ENCODE data around the gene PDPK1. TPM values are rescaled to one million over a fixed set of nuclear protein-coding genes. Genes with fewer than 3 reads are reported as not detected.
"Not testable (repeated sequence)": the region's sequence is repeated elsewhere in the genome, so short reads cannot be mapped to it uniquely, and the experiment has no call there.

Gene PDPK1
- total RNA-seq, 2 donors from 2014 or later, result 29.2 to 30.3 TPM

DNA sequence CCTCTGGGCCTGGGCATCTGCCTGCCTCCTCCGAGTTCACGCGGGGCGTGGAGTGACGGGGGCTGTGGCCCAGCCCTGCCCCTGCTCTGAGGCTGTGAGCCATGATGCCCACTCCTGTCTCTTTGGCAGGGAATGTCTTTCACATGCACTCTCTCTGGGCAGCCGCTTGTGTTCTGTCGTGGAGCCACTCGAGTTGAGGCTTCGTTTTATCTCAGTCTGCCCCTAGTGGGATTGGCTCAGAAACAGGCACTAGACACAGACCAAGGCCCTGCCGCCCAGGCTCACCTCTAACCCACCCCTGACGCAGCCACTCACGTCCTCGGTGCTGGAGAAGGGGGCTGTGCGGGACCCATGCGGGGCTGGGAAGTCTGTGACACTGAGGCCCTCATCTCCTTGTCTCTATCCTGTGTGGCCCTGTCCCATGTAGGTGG lies 77.0 kb downstream of the PDPK1 start:
- Histone ChIP-seq H3K36me3 (ENCODE audit: control insufficient read depth, insufficient read depth, low read length) (peaks cover 13% of the 10 kb centered on the region), H3K9ac (ENCODE audit: extremely low read depth, low read length, poor library complexity, severe bottlenecking) (no peak overlapping the region), H3K4me3 (ENCODE audit: low read length) (no peak overlapping the region), H3K27ac (ENCODE audit: low read depth, low read length) (no peak overlapping the region), H3K9me3 (ENCODE audit: control insufficient read depth, low read length) (no peaks in the 10 kb centered on the region), H3K4me1 (ENCODE audit: control insufficient read depth, insufficient read depth, low read length) (no peaks in the 10 kb centered on the region), H3K27me3 (ENCODE audit: control insufficient read depth, insufficient read depth, low read length, poor library complexity, severe bottlenecking) (no peaks in the 10 kb centered on the region)
- H3K4me3 Mint-ChIP-seq, result no peak overlapping the region
- no peak overlapping the region for H3K27ac Mint-ChIP-seq
- H3K4me1 Mint-ChIP-seq, result no peaks in the 10 kb centered on the region
- H3K36me3 Mint-ChIP-seq (ENCODE audit: low read depth), result peaks cover 20% of the 10 kb centered on the region
- H3K27me3 Mint-ChIP-seq (ENCODE audit: insufficient read depth), result no peaks in the 10 kb centered on the region
- H3K9me3 Mint-ChIP-seq, result no peaks in the 10 kb centered on the region
- TF ChIP-seq, protein P1, sequence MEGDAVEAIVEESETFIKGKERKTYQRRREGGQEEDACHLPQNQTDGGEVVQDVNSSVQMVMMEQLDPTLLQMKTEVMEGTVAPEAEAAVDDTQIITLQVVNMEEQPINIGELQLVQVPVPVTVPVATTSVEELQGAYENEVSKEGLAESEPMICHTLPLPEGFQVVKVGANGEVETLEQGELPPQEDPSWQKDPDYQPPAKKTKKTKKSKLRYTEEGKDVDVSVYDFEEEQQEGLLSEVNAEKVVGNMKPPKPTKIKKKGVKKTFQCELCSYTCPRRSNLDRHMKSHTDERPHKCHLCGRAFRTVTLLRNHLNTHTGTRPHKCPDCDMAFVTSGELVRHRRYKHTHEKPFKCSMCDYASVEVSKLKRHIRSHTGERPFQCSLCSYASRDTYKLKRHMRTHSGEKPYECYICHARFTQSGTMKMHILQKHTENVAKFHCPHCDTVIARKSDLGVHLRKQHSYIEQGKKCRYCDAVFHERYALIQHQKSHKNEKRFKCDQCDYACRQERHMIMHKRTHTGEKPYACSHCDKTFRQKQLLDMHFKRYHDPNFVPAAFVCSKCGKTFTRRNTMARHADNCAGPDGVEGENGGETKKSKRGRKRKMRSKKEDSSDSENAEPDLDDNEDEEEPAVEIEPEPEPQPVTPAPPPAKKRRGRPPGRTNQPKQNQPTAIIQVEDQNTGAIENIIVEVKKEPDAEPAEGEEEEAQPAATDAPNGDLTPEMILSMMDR (conservative IDR thresholded peaks at IDR 0.05), result no peak
- no peak for DNase-seq
- 94 to 97% methylated on average over 8 to 15 of the region's 15 CpGs for WGBS, 2 experiments (ENCODE audit: insufficient coverage in 1 of 2, insufficient read length in 1 of 2)

DNA sequence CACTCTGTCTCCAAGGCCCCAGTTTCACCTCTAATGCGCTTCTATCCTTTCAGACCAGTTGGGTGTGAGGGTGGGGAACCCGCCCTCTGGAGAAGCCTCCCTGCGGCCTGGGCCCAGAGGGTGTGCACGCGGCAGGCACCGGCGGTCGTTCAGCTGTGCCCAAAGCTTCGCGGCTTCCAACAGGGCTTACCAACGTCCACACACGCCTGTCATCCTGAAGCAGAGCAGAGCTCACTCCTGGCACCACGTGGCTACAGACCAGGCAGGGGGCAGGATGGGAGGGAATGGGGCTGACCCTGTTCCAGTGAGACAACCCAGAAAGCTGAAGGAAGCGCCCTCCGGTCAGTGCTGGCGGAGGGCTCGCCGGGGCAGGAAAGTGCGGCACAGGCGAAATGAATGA lies 81.1 kb downstream of the PDPK1 start:
- not testable (repeated sequence) for H3K9me3 Mint-ChIP-seq; H3K27ac Mint-ChIP-seq; H3K4me1 ChIP-seq (ENCODE audit: control insufficient read depth, insufficient read depth, low read length); DNase-seq; H3K27me3 ChIP-seq (ENCODE audit: control insufficient read depth, insufficient read depth, low read length, poor library complexity, severe bottlenecking); H3K36me3 Mint-ChIP-seq (ENCODE audit: low read depth); H3K27me3 Mint-ChIP-seq (ENCODE audit: insufficient read depth); H3K36me3 ChIP-seq (ENCODE audit: control insufficient read depth, insufficient read depth, low read length); H3K9ac ChIP-seq (ENCODE audit: extremely low read depth, low read length, poor library complexity, severe bottlenecking); H3K4me3 ChIP-seq (ENCODE audit: low read length); H3K27ac ChIP-seq (ENCODE audit: low read depth, low read length); H3K4me3 Mint-ChIP-seq; H3K4me1 Mint-ChIP-seq; H3K9me3 ChIP-seq (ENCODE audit: control insufficient read depth, low read length)
- whole genome bisulfite sequencing, 2 experiments (ENCODE audit: insufficient coverage in 1 of 2, insufficient read length in 1 of 2), result no CpG with 5 or more reads among the region's 20 CpGs

GRCh38 chr16:2619628-2620027 lies 81.8 kb downstream of the PDPK1 start:
- H3K4me1 ChIP-seq (ENCODE audit: control insufficient read depth, insufficient read depth, low read length); H3K36me3 Mint-ChIP-seq (ENCODE audit: low read depth); H3K27me3 ChIP-seq (ENCODE audit: control insufficient read depth, insufficient read depth, low read length, poor library complexity, severe bottlenecking); H3K9ac ChIP-seq (ENCODE audit: extremely low read depth, low read length, poor library complexity, severe bottlenecking); H3K9me3 ChIP-seq (ENCODE audit: control insufficient read depth, low read length); H3K36me3 ChIP-seq (ENCODE audit: control insufficient read depth, insufficient read depth, low read length); H3K27ac Mint-ChIP-seq; H3K4me1 Mint-ChIP-seq; H3K27ac ChIP-seq (ENCODE audit: low read depth, low read length); H3K4me3 Mint-ChIP-seq; H3K4me3 ChIP-seq (ENCODE audit: low read length); H3K9me3 Mint-ChIP-seq; H3K27me3 Mint-ChIP-seq (ENCODE audit: insufficient read depth): not testable (repeated sequence)
- peak; percentile 66 for DNase-seq
- 70% methylated on average over 3 of the region's 12 CpGs; no CpG with 5 or more reads in 1 of the 2 experiments for WGBS, 2 experiments (ENCODE audit: insufficient coverage in 1 of 2, insufficient read length in 1 of 2)
- TF ChIP-seq, protein P1 (conservative IDR thresholded peaks at IDR 0.05), result peak; percentile 40

DNA sequence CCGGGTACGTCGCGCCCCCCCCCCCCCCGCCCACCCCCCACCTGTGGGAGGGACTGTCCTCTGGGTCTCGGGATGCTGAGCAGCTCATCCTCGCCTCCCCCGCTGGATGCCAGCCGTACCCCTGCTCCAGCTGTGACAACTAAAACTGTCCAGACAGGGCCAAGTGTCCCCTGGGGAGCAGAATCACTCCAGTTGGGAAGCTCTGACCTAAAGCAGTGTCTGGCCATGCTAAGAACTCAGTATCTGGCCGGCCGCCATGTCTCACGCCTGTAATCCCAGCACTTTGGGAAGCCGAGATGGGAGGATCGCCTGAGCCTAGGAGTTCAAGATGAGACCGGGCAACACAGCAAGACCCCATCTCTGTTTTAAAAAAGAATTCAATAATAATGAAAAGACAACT lies 83.0 kb downstream of the PDPK1 start:
- not testable (repeated sequence) for H3K36me3 Mint-ChIP-seq (ENCODE audit: low read depth); H3K27ac Mint-ChIP-seq; H3K9me3 Mint-ChIP-seq; H3K9ac ChIP-seq (ENCODE audit: extremely low read depth, low read length, poor library complexity, severe bottlenecking); H3K36me3 ChIP-seq (ENCODE audit: control insufficient read depth, insufficient read depth, low read length); H3K4me1 ChIP-seq (ENCODE audit: control insufficient read depth, insufficient read depth, low read length); H3K27me3 Mint-ChIP-seq (ENCODE audit: insufficient read depth); H3K4me3 Mint-ChIP-seq; H3K4me3 ChIP-seq (ENCODE audit: low read length); H3K27me3 ChIP-seq (ENCODE audit: control insufficient read depth, insufficient read depth, low read length, poor library complexity, severe bottlenecking); H3K9me3 ChIP-seq (ENCODE audit: control insufficient read depth, low read length); DNase-seq; H3K4me1 Mint-ChIP-seq; H3K27ac ChIP-seq (ENCODE audit: low read depth, low read length)
- whole genome bisulfite sequencing, 2 experiments (ENCODE audit: insufficient coverage in 1 of 2, insufficient read length in 1 of 2), result no CpG with 5 or more reads among the region's 15 CpGs

DNA sequence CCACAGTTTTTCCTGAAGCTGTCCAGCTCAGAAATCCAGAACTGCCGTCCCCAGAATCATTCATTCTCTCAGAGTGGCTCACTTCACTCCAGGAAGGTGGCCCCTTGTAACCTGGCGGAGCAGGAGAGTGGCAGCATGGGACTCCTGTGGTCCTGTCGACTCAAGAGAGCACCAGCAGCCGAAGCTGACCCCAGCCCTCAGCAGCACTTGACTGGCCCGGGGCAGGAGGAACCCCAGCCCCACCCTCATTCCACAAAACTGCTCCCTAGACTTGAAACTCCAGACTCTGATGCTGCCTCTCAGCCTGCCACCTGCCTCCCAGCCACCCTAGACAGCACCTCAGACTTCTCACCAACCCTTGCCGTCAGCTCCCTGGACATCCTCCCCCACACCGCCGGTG lies 83.6 kb downstream of the PDPK1 start:
- not testable (repeated sequence) for H3K9me3 ChIP-seq (ENCODE audit: control insufficient read depth, low read length); H3K36me3 ChIP-seq (ENCODE audit: control insufficient read depth, insufficient read depth, low read length); H3K4me3 Mint-ChIP-seq; H3K9ac ChIP-seq (ENCODE audit: extremely low read depth, low read length, poor library complexity, severe bottlenecking); H3K4me3 ChIP-seq (ENCODE audit: low read length); H3K27ac Mint-ChIP-seq; H3K9me3 Mint-ChIP-seq; H3K27me3 Mint-ChIP-seq (ENCODE audit: insufficient read depth); H3K27ac ChIP-seq (ENCODE audit: low read depth, low read length); H3K27me3 ChIP-seq (ENCODE audit: control insufficient read depth, insufficient read depth, low read length, poor library complexity, severe bottlenecking); H3K4me1 ChIP-seq (ENCODE audit: control insufficient read depth, insufficient read depth, low read length); H3K36me3 Mint-ChIP-seq (ENCODE audit: low read depth); H3K4me1 Mint-ChIP-seq
- WGBS, 2 experiments (ENCODE audit: insufficient coverage in 1 of 2, insufficient read length in 1 of 2), result 91% methylated on average over 4 of the region's 8 CpGs; no CpG with 5 or more reads in 1 of the 2 experiments
- peak; percentile 24 for DNase-seq

- H3K4me1 ChIP-seq (ENCODE audit: control insufficient read depth, insufficient read depth, low read length); DNase-seq; H3K4me3 Mint-ChIP-seq; H3K27ac Mint-ChIP-seq; H3K9ac ChIP-seq (ENCODE audit: extremely low read depth, low read length, poor library complexity, severe bottlenecking); H3K27me3 ChIP-seq (ENCODE audit: control insufficient read depth, insufficient read depth, low read length, poor library complexity, severe bottlenecking); H3K9me3 ChIP-seq (ENCODE audit: control insufficient read depth, low read length); H3K36me3 Mint-ChIP-seq (ENCODE audit: low read depth); H3K27ac ChIP-seq (ENCODE audit: low read depth, low read length); H3K27me3 Mint-ChIP-seq (ENCODE audit: insufficient read depth); H3K9me3 Mint-ChIP-seq; H3K36me3 ChIP-seq (ENCODE audit: control insufficient read depth, insufficient read depth, low read length); H3K4me1 Mint-ChIP-seq; H3K4me3 ChIP-seq (ENCODE audit: low read length): not testable (repeated sequence)
- WGBS, 2 experiments (ENCODE audit: insufficient coverage in 1 of 2, insufficient read length in 1 of 2), result no CpG with 5 or more reads among the region's 6 CpGs
These were observed 89.3 kb downstream of the PDPK1 start for GRCh38 chr16:2627075-2627474.
